Stimulated activated naive CD8-positive, alpha-beta T cell treated with anti-CD3 and anti-CD28 coated beads, Interleukin-15, Interleukin-2, amounts not matched to agents 100 U/mL and 50 U/mL, for 24 hours (primary cell): ENCODE results near the gene MYCBPAP.

Experiments used
- ATAC-seq: fragments of 150-1000 bp; cut with Tn5 transposase; one replicate; pipeline ENCODE4 v1.10.0; 2021
- DNase-seq: peaks from one replicate; pipeline ENCODE4 v3.0.0; 2021

The MYCBPAP gene

GRCh38 chr17:50507871-50508572 lies at the start of gene MYCBPAP:
MYCBPAP (plus strand) TSS chr17:50508439; CDS start chr17:50508675, 236 bp downstream.
- peak; percentile 87 for DNase-seq
- ATAC-seq = peak; percentile 75

GRCh38 chr17:50458701-50459676 lies 49.2 kb upstream of the MYCBPAP start:
- DNase-seq = no peak
- no peak for ATAC-seq

- no peak for ATAC-seq
- no peak for DNase-seq
These were observed 48.5 kb upstream of the MYCBPAP start for GRCh38 chr17:50459756-50460155.

- DNase-seq = no peak
- ATAC-seq = no peak
These were observed 47.3 kb upstream of the MYCBPAP start for GRCh38 chr17:50460831-50461526.

GRCh38 chr17:50461550-50462132 lies 46.6 kb upstream of the MYCBPAP start:
- DNase-seq = no peak
- no peak for ATAC-seq

GRCh38 chr17:50462446-50462845 lies 45.8 kb upstream of the MYCBPAP start:
- no peak for DNase-seq

GRCh38 chr17:50464121-50464520 lies 44.1 kb upstream of the MYCBPAP start:
- DNase-seq (no peak), ATAC-seq (no peak)

More at GRCh38 chr17:50462446-50462845, 45.8 kb upstream of the MYCBPAP start:
- ATAC-seq = no peak

- DNase-seq (no peak), ATAC-seq (no peak)
These were observed 43.5 kb upstream of the MYCBPAP start for GRCh38 chr17:50464736-50465135.

GRCh38 chr17:50465171-50465570 lies 43.1 kb upstream of the MYCBPAP start:
- no peak for ATAC-seq
- DNase-seq = no peak

- DNase-seq (no peak), ATAC-seq (no peak)
These were observed 42.6 kb upstream of the MYCBPAP start for GRCh38 chr17:50465635-50466034.

- no peak for ATAC-seq
- no peak for DNase-seq
These were observed 41.7 kb upstream of the MYCBPAP start for GRCh38 chr17:50466371-50467113.

GRCh38 chr17:50467114-50467854 lies 41.0 kb upstream of the MYCBPAP start:
- no peak for DNase-seq
- ATAC-seq = no peak

GRCh38 chr17:50467855-50468303 lies 40.4 kb upstream of the MYCBPAP start:
- no peak for DNase-seq
- ATAC-seq = no peak

- DNase-seq (no peak), ATAC-seq (no peak)
These were observed 39.7 kb upstream of the MYCBPAP start, which contains the start of gene CHAD for GRCh38 chr17:50468304-50469207. CHAD (minus strand) TSS chr17:50468880; CDS start chr17:50468813, 67 bp downstream.

GRCh38 chr17:50469208-50469605 lies 39.0 kb upstream of the MYCBPAP start:
- DNase-seq = no peak
- ATAC-seq = no peak

- DNase-seq (no peak), ATAC-seq (no peak)
These were observed 38.5 kb upstream of the MYCBPAP start for GRCh38 chr17:50469671-50470305.

GRCh38 chr17:50470426-50470825 lies 37.8 kb upstream of the MYCBPAP start:
- DNase-seq = no peak
- no peak for ATAC-seq

- ATAC-seq (no peak), DNase-seq (no peak)
These were observed 37.0 kb upstream of the MYCBPAP start for GRCh38 chr17:50471009-50471905.
